Mesendoderm (in vitro differentiated cells): Measurements from ENCODE around the gene S100A1.

Experiments
- DNase-seq: peaks from one replicate; pipeline ENCODE4 v3.0.0; 2013
- H2AK5ac ChIP-seq: 2 replicates; pipeline ENCODE4 v1.6.1; 2013; ENCODE audit warnings: low read length, inconsistent platforms
- H2BK120ac ChIP-seq: 2 replicates; pipeline ENCODE4 v1.6.1; 2013; ENCODE audit warnings: low read depth, mild to moderate bottlenecking, low read length, moderate library complexity, mixed read lengths
- H2BK15ac ChIP-seq: replicated peaks from 2 replicates; pipeline ENCODE4 v1.6.1; 2013; ENCODE audit warnings: low read depth, mild to moderate bottlenecking, moderate library complexity
- H2BK5ac ChIP-seq: 2 replicates; pipeline ENCODE4 v1.6.1; 2013; ENCODE audit warnings: low read length, inconsistent platforms
- H3K18ac ChIP-seq: 2 replicates; pipeline ENCODE4 v1.6.1; 2013; ENCODE audit warnings: mild to moderate bottlenecking, low read length, mixed read lengths
- H3K23ac ChIP-seq: one replicate; pipeline ENCODE4 v1.6.1; 2013; ENCODE audit warnings: low read length
- H3K27ac ChIP-seq: 2 replicates; pipeline ENCODE4 v1.5.1; 2013; ENCODE audit warnings: low read depth, mild to moderate bottlenecking, inconsistent platforms, low read length, moderate library complexity
- H3K27me3 ChIP-seq: 2 replicates; pipeline ENCODE4 v1.6.1; 2013; ENCODE audit warnings: low read length, control low read depth, mild to moderate bottlenecking, inconsistent platforms; ENCODE audit not compliant: insufficient read depth, poor library complexity
- H3K36me3 ChIP-seq: 2 replicates; pipeline ENCODE4 v1.6.1; 2013; ENCODE audit warnings: low read length, inconsistent platforms; ENCODE audit not compliant: control insufficient read depth, insufficient read depth
- H3K4ac ChIP-seq: one replicate; pipeline ENCODE4 v1.6.1; 2013; ENCODE audit warnings: low read depth, mild to moderate bottlenecking, low read length, moderate library complexity
- H3K4me1 ChIP-seq: 2 replicates; pipeline ENCODE4 v1.6.1; 2013; ENCODE audit warnings: low read depth, low read length, inconsistent platforms; ENCODE audit not compliant: control insufficient read depth
- H3K4me2 ChIP-seq: 2 replicates; pipeline ENCODE4 v1.6.1; 2013; ENCODE audit warnings: low read length
- H3K4me3 ChIP-seq: 2 replicates; pipeline ENCODE4 v1.5.1; 2013; ENCODE audit warnings: mild to moderate bottlenecking, low read length
- H3K56ac ChIP-seq: one replicate; pipeline ENCODE4 v1.6.1; 2013; ENCODE audit warnings: low read length
- H3K79me1 ChIP-seq: 2 replicates; pipeline ENCODE4 v1.6.1; 2013; ENCODE audit warnings: low read length, inconsistent platforms
- H3K79me2 ChIP-seq: 2 replicates; pipeline ENCODE4 v1.6.1; 2013; ENCODE audit warnings: mild to moderate bottlenecking, low read length; ENCODE audit not compliant: control insufficient read depth, insufficient read depth
- H3K9ac ChIP-seq: 2 replicates; pipeline ENCODE4 v1.6.1; 2013; ENCODE audit warnings: low read length, inconsistent platforms
- H4K5ac ChIP-seq: one replicate; pipeline ENCODE4 v1.6.1; 2013; ENCODE audit warnings: low read length
- H4K8ac ChIP-seq: one replicate; pipeline ENCODE4 v1.6.1; 2013; ENCODE audit warnings: low read depth, mild to moderate bottlenecking, control low read depth, low read length, moderate library complexity
- WGBS: extraction: QIAGEN DNeasy Blood & Tissue Kit; methylation state at CpG from one replicate; pipeline ENCODE4 v1.1.7; 2013; ENCODE audit warnings: low lambda C conversion rate, missing lambda C conversion rate; ENCODE audit not compliant: insufficient coverage; ENCODE audit errors: extremely low coverage; 5-methylcytosine and 5-hydroxymethylcytosine counted together

The S100A1 gene

DNA sequence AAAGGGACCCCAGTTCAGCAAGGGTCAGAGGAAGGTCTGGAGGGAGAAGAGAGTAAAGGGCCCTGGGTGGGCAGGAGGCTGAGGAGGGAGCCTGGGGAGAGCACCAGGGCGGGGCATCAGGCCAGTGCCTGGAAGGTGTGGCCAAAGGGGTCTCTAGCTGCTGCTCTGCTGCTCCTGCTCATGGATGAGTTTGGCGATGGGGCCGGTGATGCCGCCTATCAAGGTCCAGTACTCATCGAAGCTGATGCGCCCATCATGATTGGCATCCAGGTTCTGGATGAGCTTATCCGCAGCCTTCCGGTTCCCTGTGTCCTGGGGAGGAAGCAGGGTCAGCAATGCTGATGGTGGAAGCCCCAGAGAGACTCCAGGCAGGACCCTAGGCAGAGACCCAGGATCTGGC, 20.9 kb upstream of the S100A1 start:
- H3K79me2 ChIP-seq, result no peaks in the 10 kb centered on the region
- no peak overlapping the region for H4K5ac ChIP-seq
- no peak overlapping the region for H2AK5ac ChIP-seq
- no peaks in the 10 kb centered on the region for H3K79me1 ChIP-seq
- no peak overlapping the region for H2BK5ac ChIP-seq
- no peak overlapping the region for H3K27ac ChIP-seq
- peaks cover 4% of the 10 kb centered on the region for H3K4me1 ChIP-seq
- H3K27me3 ChIP-seq, result no peaks in the 10 kb centered on the region
- no peaks in the 10 kb centered on the region for H3K36me3 ChIP-seq
- no peak overlapping the region for H3K4me3 ChIP-seq
- no CpG with 5 or more reads among the region's 8 CpGs for WGBS
- H3K4ac ChIP-seq, result no peak overlapping the region
- no peak overlapping the region for H2BK15ac ChIP-seq
- H3K9ac ChIP-seq, result no peak overlapping the region
- H4K8ac ChIP-seq, result no peak overlapping the region
- no peak for DNase-seq
- no peak overlapping the region for H3K18ac ChIP-seq
- H3K4me2 ChIP-seq, result no peak overlapping the region
- H2BK120ac ChIP-seq, result no peak overlapping the region
- no peak overlapping the region for H3K56ac ChIP-seq
- no peak overlapping the region for H3K23ac ChIP-seq

GRCh38 chr1:153608089-153608682, 20.0 kb upstream of the S100A1 start:
- Histone ChIP-seq H3K18ac (no peak overlapping the region), H3K4me1 (peaks cover 4% of the 10 kb centered on the region), H2AK5ac (no peak overlapping the region), H3K4me3 (no peak overlapping the region), H2BK5ac (no peak overlapping the region), H4K8ac (no peak overlapping the region), H2BK120ac (no peak overlapping the region), H3K9ac (no peak overlapping the region), H4K5ac (no peak overlapping the region), H3K27ac (no peak overlapping the region), H3K36me3 (no peaks in the 10 kb centered on the region), H3K4ac (no peak overlapping the region), H3K4me2 (no peak overlapping the region), H3K79me2 (no peaks in the 10 kb centered on the region), H3K27me3 (no peaks in the 10 kb centered on the region), H3K56ac (no peak overlapping the region), H3K23ac (no peak overlapping the region), H3K79me1 (no peaks in the 10 kb centered on the region), H2BK15ac (no peak overlapping the region)
- WGBS, result no CpG with 5 or more reads among the region's 7 CpGs
- DNase-seq, result no peak

DNA sequence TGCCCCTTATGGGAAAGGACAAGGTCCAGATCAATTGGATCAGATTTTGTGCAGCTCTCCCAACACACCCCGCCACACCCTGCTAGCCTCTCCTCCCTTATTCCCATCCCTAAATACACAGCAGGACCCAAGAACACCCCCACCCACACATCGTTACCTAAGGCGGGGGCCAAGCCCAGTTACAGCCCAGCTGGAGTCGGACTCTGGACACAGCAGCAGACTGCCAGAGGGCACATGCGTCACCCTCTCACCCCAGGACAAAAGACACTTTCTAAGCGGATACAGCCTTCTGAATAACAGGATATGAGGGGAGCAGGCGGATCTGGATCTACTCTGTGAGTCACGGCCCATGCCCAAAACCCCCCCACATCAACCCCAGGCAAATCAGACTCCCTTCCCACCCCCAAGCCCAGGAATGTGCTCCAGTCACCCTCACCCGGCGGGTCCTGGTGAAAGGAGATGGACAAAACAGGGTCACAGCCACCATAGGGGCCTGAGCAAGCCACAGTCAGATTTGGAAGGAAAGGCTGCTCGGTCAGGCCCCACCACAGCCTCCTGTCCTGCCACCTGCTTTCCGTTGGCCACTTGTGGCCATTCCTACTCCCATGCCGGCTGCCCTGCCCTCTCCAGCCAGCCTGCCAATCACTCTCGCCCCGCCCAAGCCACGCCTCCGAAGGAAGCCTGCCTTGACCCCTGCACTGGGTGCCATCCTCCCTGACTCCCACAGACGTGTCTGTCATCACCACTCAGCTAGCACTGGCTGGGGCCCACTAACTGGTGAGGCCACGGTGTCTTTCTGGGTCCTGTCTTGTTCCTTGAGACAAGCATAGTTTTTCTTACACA, 19.3 kb upstream of the S100A1 start:
- Histone ChIP-seq H3K79me1 (no peaks in the 10 kb centered on the region), H3K23ac (no peak overlapping the region), H3K27ac (no peak overlapping the region), H2BK15ac (no peak overlapping the region), H4K8ac (no peak overlapping the region), H3K79me2 (no peaks in the 10 kb centered on the region), H3K4me2 (no peak overlapping the region), H3K4ac (no peak overlapping the region), H3K4me1 (peaks cover 7% of the 10 kb centered on the region), H3K18ac (no peak overlapping the region), H2BK5ac (no peak overlapping the region), H3K27me3 (no peaks in the 10 kb centered on the region), H3K36me3 (no peaks in the 10 kb centered on the region), H3K4me3 (no peak overlapping the region), H3K9ac (peak overlapping the region; percentile 15), H2BK120ac (no peak overlapping the region), H3K56ac (peak overlapping the region; percentile 62), H2AK5ac (no peak overlapping the region), H4K5ac (no peak overlapping the region)
- no CpG with 5 or more reads among the region's 19 CpGs for WGBS
- DNase-seq, result peak; percentile 83

DNA sequence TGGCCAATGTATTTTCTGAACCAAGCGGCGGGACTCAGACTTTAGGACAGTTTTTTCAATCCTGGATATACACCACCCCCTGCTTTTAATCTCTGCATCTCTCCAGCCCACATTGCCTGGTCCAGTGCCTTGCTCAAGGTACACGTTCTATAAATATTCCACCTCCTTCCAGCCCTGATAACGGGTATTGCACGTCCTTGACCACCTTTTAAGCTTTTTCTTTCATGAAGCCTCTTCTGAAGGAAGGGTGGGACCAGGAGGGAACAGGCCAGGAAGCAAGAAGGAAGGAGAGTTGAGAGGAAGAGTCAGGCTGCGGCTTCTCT, 18.7 kb upstream of the S100A1 start:
- no CpG with 5 or more reads among the region's 6 CpGs for WGBS
- Histone ChIP-seq H2BK120ac (no peak overlapping the region), H2BK5ac (no peak overlapping the region), H2AK5ac (no peak overlapping the region), H3K79me2 (no peaks in the 10 kb centered on the region), H3K4ac (no peak overlapping the region), H3K23ac (no peak overlapping the region), H3K56ac (no peak overlapping the region), H3K36me3 (no peaks in the 10 kb centered on the region), H3K79me1 (no peaks in the 10 kb centered on the region), H3K27me3 (no peaks in the 10 kb centered on the region), H3K4me2 (no peak overlapping the region), H3K18ac (no peak overlapping the region), H3K27ac (no peak overlapping the region), H3K9ac (no peak overlapping the region), H4K8ac (no peak overlapping the region), H3K4me1 (peaks cover 7% of the 10 kb centered on the region), H3K4me3 (no peak overlapping the region), H2BK15ac (no peak overlapping the region), H4K5ac (no peak overlapping the region)
- no peak for DNase-seq

DNA sequence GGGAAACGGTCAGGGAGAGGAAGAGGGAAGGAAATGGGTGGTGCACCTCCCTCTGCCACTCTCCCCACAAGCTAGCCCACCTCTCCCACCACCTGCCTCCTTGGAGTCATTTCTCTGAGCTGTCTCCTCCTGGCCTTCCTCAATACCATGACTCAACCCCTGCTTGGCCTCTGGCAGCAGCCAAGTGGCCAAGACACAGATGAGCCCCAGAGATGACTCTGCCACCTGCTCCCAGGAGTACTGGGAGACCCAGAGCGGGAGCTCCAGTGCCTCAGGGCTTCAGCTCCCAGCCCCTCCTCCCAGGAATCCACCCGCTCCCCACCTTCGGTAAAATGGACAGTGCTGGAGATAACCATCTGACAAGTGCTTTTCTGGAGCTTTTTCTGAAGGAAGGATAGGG, 17.9 kb upstream of the S100A1 start:
- Histone ChIP-seq H4K8ac (no peak overlapping the region), H2BK5ac (no peak overlapping the region), H3K4me1 (peaks cover 7% of the 10 kb centered on the region), H3K9ac (no peak overlapping the region), H2BK120ac (no peak overlapping the region), H3K4me2 (no peak overlapping the region), H3K4ac (no peak overlapping the region), H4K5ac (no peak overlapping the region), H3K23ac (no peak overlapping the region), H3K36me3 (no peaks in the 10 kb centered on the region), H3K79me1 (no peaks in the 10 kb centered on the region), H3K27me3 (no peaks in the 10 kb centered on the region), H2AK5ac (peak overlapping the region; percentile 40), H3K56ac (no peak overlapping the region), H3K18ac (no peak overlapping the region), H3K79me2 (no peaks in the 10 kb centered on the region), H3K4me3 (no peak overlapping the region), H3K27ac (no peak overlapping the region), H2BK15ac (no peak overlapping the region)
- WGBS, result no CpG with 5 or more reads among the region's 4 CpGs
- no peak for DNase-seq
